HG03439 (cell line): ENCODE measurements around the gene SSR2.
"Not testable (repeated sequence)": the region's sequence is repeated elsewhere in the genome, so short reads cannot be mapped to it uniquely, and the experiment has no call there.

ENCODE experiments used
- ATAC-seq: cut with Tn5 transposase; IDR thresholded peaks from one replicate; pipeline ENCODE4 v1.9.1; 2021; ENCODE audit warnings: mild to moderate bottlenecking, moderate library complexity; ENCODE audit not compliant: unreplicated experiment

The SSR2 gene

GRCh38 chr1:155996166-155996565 lies 24.6 kb downstream of the SSR2 start:
- no peak for ATAC-seq

GRCh38 chr1:155993595-155993994 lies 27.2 kb downstream of the SSR2 start:
- ATAC-seq = no peak

GRCh38 chr1:155990005-155990739 lies 30.6 kb downstream of the SSR2 start:
- ATAC-seq = no peak

GRCh38 chr1:155989242-155990004 lies 31.3 kb downstream of the SSR2 start:
- ATAC-seq = peak; percentile 71

GRCh38 chr1:155984903-155985645 lies 35.7 kb downstream of the SSR2 start:
- not testable (repeated sequence) for ATAC-seq

- ATAC-seq = no peak
Observed at GRCh38 chr1:155984341-155984740, 36.4 kb downstream of the SSR2 start.

GRCh38 chr1:155983191-155984024 lies 37.3 kb downstream of the SSR2 start:
- no peak for ATAC-seq

- no peak for ATAC-seq
Observed at GRCh38 chr1:155982106-155982505, 38.6 kb downstream of the SSR2 start.

- ATAC-seq = no peak
Observed at GRCh38 chr1:155981266-155982088, 39.3 kb downstream of the SSR2 start.

GRCh38 chr1:155979597-155980343 lies 41.0 kb downstream of the SSR2 start:
- peak; percentile 35 for ATAC-seq

GRCh38 chr1:155978973-155979429 lies 41.8 kb downstream of the SSR2 start:
- peak; percentile 5 for ATAC-seq

GRCh38 chr1:155978325-155978972 lies 42.3 kb downstream of the SSR2 start, which contains the start of gene ARHGEF2:
Gene ARHGEF2, minus strand, starts transcription at chr1:155978547. Its CDS starts 120 bp downstream, at chr1:155978427.
- ATAC-seq = peak; percentile 41

- ATAC-seq = no peak
Observed at GRCh38 chr1:155977690-155978324, 42.9 kb downstream of the SSR2 start.

- no peak for ATAC-seq
Observed at GRCh38 chr1:155976913-155977689, 43.6 kb downstream of the SSR2 start.

GRCh38 chr1:155976062-155976912 lies 44.5 kb downstream of the SSR2 start:
- ATAC-seq = no peak

GRCh38 chr1:155975375-155976061 lies 45.2 kb downstream of the SSR2 start:
- ATAC-seq = no peak
